Gastrocnemius medialis (tissue), 4 donors: ENCODE measurements around the gene SETD4. TPM values are rescaled to one million over a fixed set of nuclear protein-coding genes. Genes with fewer than 3 reads are reported as not detected.

Source experiments
- ATAC-seq, 2 donors: fragments of 150-250 bp; one replicate each; pipeline ENCODE4 v1.9.1; 2016
- DNase-seq, 2 donors: peaks; one replicate each; pipeline ENCODE4 v3.0.0-alpha.2; 2019
- H3K27ac ChIP-seq, 4 donors: fragments of 200-600 bp; sonication (generic); 1 replicate in 1 of 4; 2 replicates in 3 of 4; pipeline ENCODE4 v1.5.1; 2016 to 2018; ENCODE audit warnings: mild to moderate bottlenecking in 2 of 4, moderate library complexity in 1 of 4
- H3K27me3 ChIP-seq, 3 donors: fragments of 200-600 bp; sonication (generic) in 2 of 3; 1 replicate in 1 of 3; 2 replicates in 2 of 3; pipeline versions ENCODE4 v1.5.1 to v1.6.0; 2016 to 2019; ENCODE audit warnings: mild to moderate bottlenecking in 1 of 3, moderate library complexity in 1 of 3
- H3K36me3 ChIP-seq, 2 donors: fragments of 200-600 bp; sonication (generic) in 1 of 2; one replicate each; pipeline ENCODE4 v1.5.1; 2017 to 2018
- H3K4me1 ChIP-seq, 2 donors: fragments of 200-600 bp; sonication (generic) in 1 of 2; one replicate each; pipeline ENCODE4 v1.5.1; 2016 to 2017; ENCODE audit warnings: mild to moderate bottlenecking in 2 of 2
- H3K4me3 ChIP-seq, 4 donors: fragments of 200-600 bp; sonication (generic) in 3 of 4; 1 replicate in 1 of 4; 2 replicates in 3 of 4; pipeline ENCODE4 v1.5.1; 2016 to 2019; ENCODE audit warnings: mild to moderate bottlenecking in 2 of 4
- H3K9me3 ChIP-seq, 3 donors: fragments of 200-600 bp; sonication (generic) in 2 of 3; 1 replicate in 1 of 3; 2 replicates in 2 of 3; pipeline ENCODE4 v1.5.1; 2016 to 2019
- CTCF ChIP-seq, 5 experiments: fragments of 450-650 bp in 3 of 5; fragments of 200-600 bp in 2 of 5; sonication (generic) in 2 of 5; IDR thresholded peaks in 4 of 5; conservative IDR thresholded peaks in 1 of 5; 1 replicate in 4 of 5; 2 replicates in 1 of 5; pipeline ENCODE4 v1.5.1; 2016 to 2019; ENCODE audit warnings: antibody characterized with exemption in 5 of 5, mild to moderate bottlenecking in 3 of 5, moderate library complexity in 3 of 5
- POLR2A ChIP-seq, 2 donors: fragments of 450-650 bp; IDR thresholded peaks; one replicate each; pipeline ENCODE4 v1.6.1; 2017; ENCODE audit warnings: antibody characterized with exemption in 2 of 2, mild to moderate bottlenecking in 2 of 2, moderate library complexity in 2 of 2
- in situ Hi-C, 4 donors: fragments of 200-750 bp; cut with MboI; loops; one replicate each; pipeline versions ENCODE4 v1.15.0 to v1.8.0; 2017; ENCODE audit warnings: low sequenced_read_pairs in 4 of 4
- intact Hi-C: fragments of 100-400 bp; cut with DNase I; formaldehyde crosslinking; loops from one replicate; pipeline ENCODE4 v1.15.1; 2023; ENCODE audit warnings: low total_unique reads
- total RNA-seq, 4 donors: library from RNA; depleted of rRNA; stranded (reverse); fragments of >200 nt; gene quantifications; one replicate each; pipeline versions ENCODE4 v1.1.0 to v1.2.3, GENCODE V29; 2016

Gene SETD4
- total RNA-seq, 4 donors from 2014 or later, result 5.9 to 21.7 (median 16.7) TPM

- Histone ChIP-seq H3K27ac (no peak overlapping the region), H3K4me3 (no peak overlapping the region), H3K9me3 (no peaks in the 10 kb centered on the region), H3K36me3 (no peaks in the 10 kb centered on the region), H3K4me1 (peaks cover 12 to 22% of the 10 kb centered on the region in 2 donors), H3K27me3 (no peaks in the 10 kb centered on the region)
- TF ChIP-seq CTCF (IDR thresholded peaks at IDR 0.05 in 4 of 5, conservative IDR thresholded peaks at IDR 0.05 in 1 of 5) (no peak), POLR2A (IDR thresholded peaks at IDR 0.05) (no peak)
- DNase-seq, result no peak
- in situ Hi-C loops, result no loop called here
- no peak for ATAC-seq
- intact Hi-C loops, result no loop called here
These were observed 29.6 kb upstream of the SETD4 start for GRCh38 chr21:36089946-36090345.

GRCh38 chr21:36087362-36088138 is 27.2 kb upstream of the SETD4 start:
- intact Hi-C loops, result no loop called here
- in situ Hi-C loops, result no loop called here
- H3K27ac ChIP-seq, result peak overlapping the region; percentile 38 to 74 (median 60)
- ATAC-seq, result peak in 1 of 2 donors; percentile 79
- H3K4me1 ChIP-seq, result peaks cover 12 to 22% of the 10 kb centered on the region in 2 donors
- no peaks in the 10 kb centered on the region for H3K9me3 ChIP-seq
- peak in 1 of 2 donors; percentile 46 for DNase-seq
- H3K4me3 ChIP-seq, result no peak overlapping the region
- TF ChIP-seq POLR2A (IDR thresholded peaks at IDR 0.05) (no peak), CTCF (IDR thresholded peaks at IDR 0.05 in 4 of 5, conservative IDR thresholded peaks at IDR 0.05 in 1 of 5) (no peak)
- H3K27me3 ChIP-seq, result no peaks in the 10 kb centered on the region
- H3K36me3 ChIP-seq, result no peaks in the 10 kb centered on the region

- no peaks in the 10 kb centered on the region for H3K27me3 ChIP-seq
- no peaks in the 10 kb centered on the region for H3K36me3 ChIP-seq
- intact Hi-C loops, result no loop called here
- H3K4me1 ChIP-seq, result peaks cover 3 to 5% of the 10 kb centered on the region in 2 donors
- DNase-seq (no peak), ATAC-seq (no peak)
- no peak overlapping the region for H3K4me3 ChIP-seq
- no peaks in the 10 kb centered on the region for H3K9me3 ChIP-seq
- no peak overlapping the region for H3K27ac ChIP-seq
- TF ChIP-seq CTCF (IDR thresholded peaks at IDR 0.05 in 4 of 5, conservative IDR thresholded peaks at IDR 0.05 in 1 of 5), result no peak
- in situ Hi-C loops, result no loop called here
These were observed 21.9 kb upstream of the SETD4 start for GRCh38 chr21:36082237-36082664.

- no peaks in the 10 kb centered on the region for H3K27me3 ChIP-seq
- in situ Hi-C loops, result no loop called here
These were observed 20.1 kb upstream of the SETD4 start for GRCh38 chr21:36080386-36080785.

More at GRCh38 chr21:36080386-36080785, 20.1 kb upstream of the SETD4 start:
- intact Hi-C loops, result no loop called here
- ATAC-seq, result no peak
- H3K9me3 ChIP-seq, result no peaks in the 10 kb centered on the region
- no peak overlapping the region for H3K4me3 ChIP-seq
- H3K4me1 ChIP-seq, result no peaks in the 10 kb centered on the region
- DNase-seq, result no peak
- no peaks in the 10 kb centered on the region for H3K36me3 ChIP-seq
- no peak for TF ChIP-seq CTCF (IDR thresholded peaks at IDR 0.05 in 4 of 5, conservative IDR thresholded peaks at IDR 0.05 in 1 of 5)
- no peak for TF ChIP-seq POLR2A (IDR thresholded peaks at IDR 0.05)
- no peak overlapping the region for H3K27ac ChIP-seq
